GM19099 (cell line): ENCODE data around the gene RAB10.

Experiments used
- POLR2A ChIP-seq: IDR thresholded peaks from 3 replicates; pipeline ENCODE4 v1.6.1; 2011; ENCODE audit warnings: low read depth; ENCODE audit not compliant: insufficient read length; ENCODE audit errors: extremely low read depth

Gene RAB10

DNA sequence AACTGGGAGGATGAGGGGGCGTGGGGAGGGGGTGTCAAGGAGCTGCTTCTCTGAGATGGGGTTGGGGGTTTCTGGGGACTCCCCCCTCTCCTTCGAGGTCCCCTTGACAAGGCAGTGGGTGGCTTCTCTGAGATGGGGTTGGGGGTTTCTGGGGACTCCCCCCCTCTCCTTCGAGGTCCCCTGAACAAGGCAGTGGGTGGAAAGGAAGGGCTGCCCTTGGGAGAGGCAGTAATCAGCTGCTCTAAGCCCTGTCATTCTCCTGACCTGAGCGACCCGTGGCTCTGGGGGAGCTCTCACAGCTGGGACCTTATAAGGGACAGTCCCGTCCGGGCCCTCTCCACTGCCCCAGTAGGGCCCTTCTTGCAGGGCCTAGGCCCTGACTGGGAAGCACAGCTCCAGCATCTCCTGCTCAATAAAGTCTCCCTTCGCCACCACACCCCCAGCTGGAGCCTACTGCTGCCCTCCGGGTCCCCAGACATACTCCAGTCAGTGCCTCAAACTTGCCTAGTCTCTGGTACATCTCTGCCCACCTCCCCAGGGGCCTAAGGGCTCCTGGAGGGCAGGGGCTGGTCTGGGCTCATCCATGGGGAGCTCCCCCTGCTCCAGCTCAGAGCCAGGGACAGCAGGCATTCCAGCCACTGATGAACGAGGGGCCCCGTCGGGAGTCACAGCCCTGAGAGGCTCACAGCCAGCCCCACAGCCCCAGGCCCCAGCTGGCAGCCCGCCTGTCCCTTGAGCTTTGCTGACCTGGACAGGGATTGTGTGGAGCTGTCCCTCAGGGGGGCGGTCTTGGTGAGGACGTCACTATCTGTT, 141.8 kb downstream of the RAB10 start:
- no peak for TF ChIP-seq POLR2A

DNA sequence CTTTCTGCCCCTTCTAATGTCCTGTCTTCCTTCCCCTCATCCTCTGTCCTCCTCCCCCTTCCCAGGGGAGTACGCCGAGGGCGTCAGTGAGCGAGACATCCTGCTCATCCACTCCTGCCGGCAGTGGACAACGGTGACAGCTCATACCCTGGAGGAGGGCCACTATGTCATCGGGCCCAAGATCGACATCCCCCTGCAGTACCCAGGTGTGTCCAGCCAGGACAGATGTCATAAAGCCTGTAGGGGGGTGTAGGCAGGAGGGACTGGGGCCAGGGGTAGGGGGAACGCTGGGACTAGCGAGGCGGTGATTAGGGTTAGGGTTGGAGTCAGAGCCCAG, 142.4 kb downstream of the RAB10 start:
- no peak for TF ChIP-seq POLR2A

DNA sequence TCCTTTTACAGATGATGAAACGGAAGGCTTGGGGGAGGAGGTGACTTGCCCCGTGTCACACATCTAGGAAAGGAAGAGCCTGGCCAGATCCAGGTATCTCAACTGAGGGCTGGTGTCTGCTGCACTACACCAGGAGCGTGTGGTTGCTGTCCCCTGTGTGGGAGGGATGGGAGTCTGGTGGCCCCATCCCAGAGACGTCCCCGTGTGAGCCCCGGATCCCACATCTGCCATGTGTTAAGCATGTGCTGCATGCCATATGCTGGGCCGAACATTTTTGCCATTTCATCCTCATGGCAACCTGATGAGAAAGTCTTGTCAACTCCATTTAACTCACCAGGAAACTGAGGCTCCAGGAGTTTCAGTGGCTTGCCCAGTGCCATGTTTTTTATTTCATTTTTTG, 143.2 kb downstream of the RAB10 start:
- TF ChIP-seq POLR2A: no peak

DNA sequence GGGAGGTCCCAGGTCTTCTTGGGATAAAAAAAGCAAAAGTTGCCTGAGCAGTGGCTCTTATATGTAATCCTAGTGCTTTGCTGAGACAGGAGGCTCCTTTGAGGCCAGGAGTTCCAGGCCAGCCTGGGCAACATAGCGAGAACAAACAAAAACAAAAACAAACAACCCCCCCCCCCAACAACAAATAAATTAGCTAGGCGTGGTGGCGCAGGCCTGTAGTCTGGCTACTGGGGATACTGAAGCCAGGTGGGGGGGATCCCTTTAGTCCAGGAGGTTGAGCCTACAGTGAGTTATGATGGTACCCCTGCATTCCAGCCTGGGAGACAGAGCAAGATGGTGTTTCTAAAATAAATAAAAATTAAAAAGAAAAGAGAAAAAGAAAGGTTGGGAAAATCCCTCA, 144.4 kb downstream of the RAB10 start:
- no peak for TF ChIP-seq POLR2A

GRCh38 chr2:26178746-26179436, 145.0 kb downstream of the RAB10 start:
- no peak for TF ChIP-seq POLR2A

DNA sequence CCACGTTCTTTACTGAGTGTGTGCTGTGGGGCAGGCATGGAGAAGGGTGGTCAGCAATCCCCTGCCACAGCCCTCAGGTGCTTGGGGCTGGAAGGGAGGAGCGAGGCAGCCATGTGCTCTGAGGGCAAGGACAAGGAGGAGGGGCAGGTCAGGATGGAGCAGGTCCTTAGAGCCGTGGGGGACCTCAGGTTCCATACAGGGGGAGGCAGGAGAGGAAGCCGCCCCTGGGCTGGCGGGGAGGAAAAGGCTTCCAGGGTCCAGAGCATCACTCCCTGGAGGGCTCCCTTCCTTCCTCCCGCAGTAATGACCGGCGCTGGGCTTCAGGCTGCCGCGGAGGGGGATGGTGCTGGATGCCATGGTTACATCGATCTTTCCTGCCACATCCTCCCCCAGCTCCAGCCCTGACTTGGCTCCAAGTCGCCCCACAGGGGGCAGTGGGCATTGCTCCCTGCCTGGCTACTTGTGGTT, 145.6 kb downstream of the RAB10 start:
- TF ChIP-seq POLR2A: no peak

DNA sequence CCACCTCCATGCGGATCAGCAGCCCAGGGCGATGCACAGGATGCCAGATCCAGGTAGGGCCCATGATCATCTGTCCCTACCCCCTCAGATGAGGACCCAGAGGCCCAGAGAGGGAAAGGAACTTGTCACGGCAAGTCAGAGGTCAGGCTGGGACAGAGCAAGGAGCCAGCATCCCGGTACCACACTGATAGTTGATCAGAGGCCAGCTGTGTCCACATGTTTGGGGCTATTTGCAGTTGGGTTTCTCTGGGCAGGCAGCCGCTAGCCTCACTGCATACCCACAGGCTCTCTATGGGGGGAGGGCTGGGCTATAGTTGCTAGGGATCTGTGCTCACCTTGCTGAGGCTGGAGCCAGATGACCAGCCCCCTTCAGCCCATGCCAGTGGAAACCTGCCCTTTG, 148.6 kb downstream of the RAB10 start:
- TF ChIP-seq POLR2A: no peak

- no peak for TF ChIP-seq POLR2A
These were observed 149.2 kb downstream of the RAB10 start for GRCh38 chr2:26182887-26183630.

DNA sequence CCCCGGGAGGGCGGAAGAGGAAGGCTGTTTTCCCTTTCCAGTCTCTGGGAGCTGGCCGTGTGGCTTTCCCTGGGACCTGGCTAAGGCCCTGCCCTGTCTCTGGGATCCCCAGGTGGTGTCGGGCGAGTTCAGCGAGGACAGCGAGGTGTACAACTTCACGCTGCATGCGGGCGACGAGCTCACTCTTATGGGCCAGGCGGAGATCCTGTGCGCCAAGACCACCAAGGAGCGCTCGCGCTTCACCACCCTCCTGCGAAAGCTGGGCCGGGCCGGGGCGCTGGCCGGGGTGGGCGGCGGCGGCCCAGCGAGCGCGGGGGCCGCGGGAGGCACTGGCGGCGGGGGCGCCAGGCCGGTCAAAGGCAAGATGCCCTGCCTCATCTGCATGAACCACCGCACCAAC, 150.2 kb downstream of the RAB10 start:
- no peak for TF ChIP-seq POLR2A

GRCh38 chr2:26184555-26185303, 150.8 kb downstream of the RAB10 start:
- TF ChIP-seq POLR2A: peak; percentile 68

GRCh38 chr2:26185304-26185928, 151.5 kb downstream of the RAB10 start:
- TF ChIP-seq POLR2A: no peak

- no peak for TF ChIP-seq POLR2A
These were observed 152.3 kb downstream of the RAB10 start for GRCh38 chr2:26185954-26186770.
